GM23248 (cell line): ENCODE results near the gene SMIM14. TPM values are rescaled to one million over a fixed set of nuclear protein-coding genes. Genes with fewer than 3 reads are reported as not detected.
"Not testable (repeated sequence)": the region's sequence is repeated elsewhere in the genome, so short reads cannot be mapped to it uniquely, and the experiment has no call there.

ENCODE experiments used
- DNase-seq: peaks from one replicate; pipeline ENCODE4 v3.0.0-alpha.2; 2015
- H2AFZ ChIP-seq: fragments of 200-600 bp; sonication (generic); 2 replicates; pipeline ENCODE4 v1.6.1; 2016; ENCODE audit warnings: antibody characterized with exemption
- H3F3A ChIP-seq: fragments of 200-600 bp; sonication (generic); 2 replicates; pipeline ENCODE4 v1.6.1; 2016; ENCODE audit warnings: mild to moderate bottlenecking, antibody characterized with exemption, mixed run types; ENCODE audit not compliant: insufficient read depth
- H3K27ac ChIP-seq: fragments of 200-600 bp; sonication (generic); 2 replicates; pipeline ENCODE4 v1.5.1; 2016; ENCODE audit warnings: mild to moderate bottlenecking
- H3K27me3 ChIP-seq: fragments of 200-600 bp; sonication (generic); replicated peaks from 2 replicates; pipeline ENCODE4 v1.6.1; 2016; ENCODE audit warnings: mild to moderate bottlenecking; ENCODE audit not compliant: insufficient read depth
- H3K36me3 ChIP-seq: fragments of 200-600 bp; sonication (generic); 2 replicates; pipeline ENCODE4 v1.6.1; 2016; ENCODE audit warnings: low read depth, mild to moderate bottlenecking
- H3K4me1 ChIP-seq: fragments of 200-600 bp; sonication (generic); 2 replicates; pipeline ENCODE4 v1.6.1; 2016; ENCODE audit warnings: mild to moderate bottlenecking; ENCODE audit not compliant: insufficient read depth
- H3K4me2 ChIP-seq: fragments of 200-600 bp; sonication (generic); one replicate; pipeline ENCODE4 v1.6.1; 2016; ENCODE audit warnings: mild to moderate bottlenecking; ENCODE audit not compliant: unreplicated experiment
- H3K4me3 ChIP-seq: fragments of 200-600 bp; sonication (generic); 2 replicates; pipeline ENCODE4 v1.5.1; 2016; ENCODE audit warnings: mild to moderate bottlenecking
- H3K79me2 ChIP-seq: fragments of 200-600 bp; sonication (generic); 2 replicates; pipeline ENCODE4 v1.6.1; 2016; ENCODE audit warnings: mild to moderate bottlenecking; ENCODE audit not compliant: insufficient read depth
- H3K9ac ChIP-seq: fragments of 200-600 bp; sonication (generic); 2 replicates; pipeline ENCODE4 v1.6.1; 2016; ENCODE audit warnings: mild to moderate bottlenecking
- H3K9me2 ChIP-seq: fragments of 200-600 bp; sonication (generic); 2 replicates; pipeline ENCODE4 v1.6.1; 2016; ENCODE audit warnings: mixed run types, mild to moderate bottlenecking, moderate library complexity; ENCODE audit not compliant: insufficient read depth
- H3K9me3 ChIP-seq: fragments of 200-600 bp; sonication (generic); one replicate; pipeline ENCODE4 v1.6.1; 2017; ENCODE audit warnings: low read depth
- H4K20me1 ChIP-seq: fragments of 200-600 bp; sonication (generic); 2 replicates; pipeline ENCODE4 v1.6.0; 2016; ENCODE audit not compliant: insufficient read depth
- EZH2 ChIP-seq: fragments of 200-600 bp; sonication (generic); IDR thresholded peaks from 2 replicates; pipeline ENCODE4 v1.6.1; 2018; ENCODE audit warnings: antibody characterized with exemption, mild to moderate bottlenecking; ENCODE audit not compliant: insufficient read depth, poor library complexity, severe bottlenecking
- EZH2phosphoT487 ChIP-seq: fragments of 200-600 bp; sonication (generic); IDR thresholded peaks from 2 replicates; pipeline ENCODE4 v1.6.1; 2018; ENCODE audit warnings: antibody characterized with exemption, moderate library complexity, mild to moderate bottlenecking, low read depth; ENCODE audit not compliant: insufficient read depth
- WGBS, 2 experiments: methylation state at CpG; one replicate each; pipeline ENCODE4 v1.1.6; 2015 to 2017; ENCODE audit warnings: low lambda C conversion rate in 2 of 2, low coverage in 1 of 2; ENCODE audit errors: missing lambda C conversion rate in 2 of 2; 5-methylcytosine and 5-hydroxymethylcytosine counted together
- in situ Hi-C: fragments of 300-500 bp; cut with MboI; formaldehyde crosslinking; loops from 2 replicates; pipeline ENCODE4 v1.15.0; 2020
- polyA plus RNA-seq: library from polyadenylated mRNA; unstranded; fragments of >200 nt; fragmentation: Nextera tagmentation; extraction: Ambion mirVana; gene quantifications from 2 replicates; pipeline ENCODE4 v1.2.1, GENCODE V29; 2016
- total RNA-seq: library from RNA; depleted of rRNA; stranded (reverse); fragments of >200 nt; shearing (Covaris generic); gene quantifications from 2 replicates; pipeline ENCODE4 v1.2.3, GENCODE V29; 2014

Gene SMIM14
- total and polyA plus RNA-seq, 2 experiments from 2014 or later, result 54.5 to 147 TPM

- Histone ChIP-seq H2AFZ (no peak overlapping the region), H3K9ac (no peak overlapping the region), H3K79me2 (no peaks in the 10 kb centered on the region; the same call in 1 of the 2 replicates), H3K27me3 (no peaks in the 10 kb centered on the region), H3K27ac (no peak overlapping the region), H3K4me3 (no peak overlapping the region), H3K4me1 (peaks cover 25% of the 10 kb centered on the region), H3K9me2 (no peaks in the 10 kb centered on the region), H3K4me2 (no peak overlapping the region), H3F3A (peaks cover 30% of the 10 kb centered on the region), H4K20me1 (no peaks in the 10 kb centered on the region), H3K9me3 (no peaks in the 10 kb centered on the region), H3K36me3 (no peaks in the 10 kb centered on the region)
- WGBS, 2 experiments, result 86 to 90% methylated on average over 7 of the region's 7 CpGs
- TF ChIP-seq EZH2phosphoT487, result no peak
- no peak for TF ChIP-seq EZH2
- in situ Hi-C loops, result no loop called here
- DNase-seq, result no peak
These were observed 96.6 kb downstream of the SMIM14 start for GRCh38 chr4:39541987-39542610.

- H2AFZ ChIP-seq, result no peak overlapping the region
- no peak overlapping the region for H3K27ac ChIP-seq
- H3K27me3 ChIP-seq, result no peaks in the 10 kb centered on the region
- peaks cover 29% of the 10 kb centered on the region for H3F3A ChIP-seq
- TF ChIP-seq EZH2 (no peak), EZH2phosphoT487 (no peak)
- in situ Hi-C loops, result no loop called here
- H3K9ac ChIP-seq, result no peak overlapping the region
- H3K4me1 ChIP-seq, result peaks cover 13% of the 10 kb centered on the region
- H3K4me2 ChIP-seq, result no peak overlapping the region
- no peak for DNase-seq
- no peaks in the 10 kb centered on the region for H3K9me3 ChIP-seq
- 93 to 96% methylated on average over 5 of the region's 5 CpGs for WGBS, 2 experiments
- no peaks in the 10 kb centered on the region for H3K9me2 ChIP-seq
- no peaks in the 10 kb centered on the region for H3K36me3 ChIP-seq
- no peak overlapping the region for H3K4me3 ChIP-seq
- H3K79me2 ChIP-seq, result no peaks in the 10 kb centered on the region
- no peaks in the 10 kb centered on the region for H4K20me1 ChIP-seq
These were observed 99.5 kb downstream of the SMIM14 start for GRCh38 chr4:39539089-39539611.

- in situ Hi-C loops, result no loop called here
- 98% methylated on average over 5 of the region's 5 CpGs for WGBS, 2 experiments
- Histone ChIP-seq H3K4me3 (no peak overlapping the region), H3K4me2 (no peak overlapping the region), H3K36me3 (peaks cover 11% of the 10 kb centered on the region; the same call in 1 of the 2 replicates), H3K9me2 (no peaks in the 10 kb centered on the region), H2AFZ (no peak overlapping the region), H3K27ac (no peak overlapping the region), H3K79me2 (peaks cover 28% of the 10 kb centered on the region), H4K20me1 (no peaks in the 10 kb centered on the region), H3K9me3 (no peaks in the 10 kb centered on the region), H3K9ac (no peak overlapping the region), H3K27me3 (no peaks in the 10 kb centered on the region), H3F3A (peaks cover 8% of the 10 kb centered on the region; the same call in 1 of the 2 replicates), H3K4me1 (peaks cover 12% of the 10 kb centered on the region; the same call in 1 of the 2 replicates)
- TF ChIP-seq EZH2phosphoT487 (no peak), EZH2 (no peak)
- no peak for DNase-seq
These were observed 105.1 kb downstream of the SMIM14 start for GRCh38 chr4:39533541-39533940.

GRCh38 chr4:39532237-39532636, 106.4 kb downstream of the SMIM14 start:
- H3K9ac ChIP-seq, H3K9me2 ChIP-seq, H2AFZ ChIP-seq, H4K20me1 ChIP-seq, H3K27ac ChIP-seq, H3K27me3 ChIP-seq, H3K4me2 ChIP-seq, H3K9me3 ChIP-seq, DNase-seq, H3K4me3 ChIP-seq, in situ Hi-C loops: not testable (repeated sequence)
- 96 to 99% methylated on average over 3 of the region's 3 CpGs for WGBS, 2 experiments
- H3K79me2 ChIP-seq, result peaks cover 28% of the 10 kb centered on the region
- H3K36me3 ChIP-seq, result peaks cover 11% of the 10 kb centered on the region; the same call in 1 of the 2 replicates
- peaks cover 13% of the 10 kb centered on the region; the same call in 1 of the 2 replicates for H3F3A ChIP-seq
- peaks cover 12% of the 10 kb centered on the region; the same call in 1 of the 2 replicates for H3K4me1 ChIP-seq
